ENCODE results near the gene ASB13.

The ASB13 gene

GRCh38 chr10:5617521-5617920 lies 48.9 kb downstream of the ASB13 start:
- H3K4me3 ChIP-seq (ENCODE audit: low read depth, low read length): no peak overlapping the region
- no peak for TF ChIP-seq CTCF (IDR thresholded peaks at IDR 0.05; ENCODE audit: low read depth, low read length)

DNA sequence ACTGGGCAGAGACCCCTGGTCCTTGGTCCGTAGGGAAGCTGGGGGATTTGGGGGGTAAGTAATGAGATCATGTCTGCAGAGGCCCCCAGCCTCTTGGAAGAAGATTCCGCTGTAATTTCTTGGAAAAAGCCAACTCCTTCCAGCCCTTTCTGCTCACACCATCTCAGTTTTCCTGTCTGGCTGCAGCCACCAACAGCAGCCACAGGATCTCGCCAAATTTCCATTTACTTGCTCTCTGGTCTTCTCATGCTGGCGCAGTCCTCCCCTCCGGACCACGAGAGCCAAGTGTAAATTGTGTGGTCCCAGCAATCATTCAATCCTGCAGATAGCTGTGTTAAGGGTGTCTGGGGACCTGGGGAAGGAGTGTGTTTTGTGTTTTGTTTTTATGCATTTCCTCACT lies 49.6 kb downstream of the ASB13 start:
- no peak for TF ChIP-seq CTCF (IDR thresholded peaks at IDR 0.05; ENCODE audit: low read depth, low read length)

GRCh38 chr10:5616046-5616445 lies 50.3 kb downstream of the ASB13 start:
- no peak overlapping the region for H3K4me3 ChIP-seq (ENCODE audit: low read depth, low read length)
- TF ChIP-seq CTCF (IDR thresholded peaks at IDR 0.05; ENCODE audit: low read depth, low read length): no peak

More for the DNA sequence above, 49.6 kb downstream of the ASB13 start:
- no peak overlapping the region for H3K4me3 ChIP-seq (ENCODE audit: low read depth, low read length)

- no peak overlapping the region for H3K4me3 ChIP-seq (ENCODE audit: low read depth, low read length)
- no peak for TF ChIP-seq CTCF (IDR thresholded peaks at IDR 0.05; ENCODE audit: low read depth, low read length)
These were observed 51.1 kb downstream of the ASB13 start for GRCh38 chr10:5615316-5615715.

- no peak overlapping the region for H3K4me3 ChIP-seq (ENCODE audit: low read depth, low read length)
- no peak for TF ChIP-seq CTCF (IDR thresholded peaks at IDR 0.05; ENCODE audit: low read depth, low read length)
These were observed 52.2 kb downstream of the ASB13 start for GRCh38 chr10:5614155-5614721.

DNA sequence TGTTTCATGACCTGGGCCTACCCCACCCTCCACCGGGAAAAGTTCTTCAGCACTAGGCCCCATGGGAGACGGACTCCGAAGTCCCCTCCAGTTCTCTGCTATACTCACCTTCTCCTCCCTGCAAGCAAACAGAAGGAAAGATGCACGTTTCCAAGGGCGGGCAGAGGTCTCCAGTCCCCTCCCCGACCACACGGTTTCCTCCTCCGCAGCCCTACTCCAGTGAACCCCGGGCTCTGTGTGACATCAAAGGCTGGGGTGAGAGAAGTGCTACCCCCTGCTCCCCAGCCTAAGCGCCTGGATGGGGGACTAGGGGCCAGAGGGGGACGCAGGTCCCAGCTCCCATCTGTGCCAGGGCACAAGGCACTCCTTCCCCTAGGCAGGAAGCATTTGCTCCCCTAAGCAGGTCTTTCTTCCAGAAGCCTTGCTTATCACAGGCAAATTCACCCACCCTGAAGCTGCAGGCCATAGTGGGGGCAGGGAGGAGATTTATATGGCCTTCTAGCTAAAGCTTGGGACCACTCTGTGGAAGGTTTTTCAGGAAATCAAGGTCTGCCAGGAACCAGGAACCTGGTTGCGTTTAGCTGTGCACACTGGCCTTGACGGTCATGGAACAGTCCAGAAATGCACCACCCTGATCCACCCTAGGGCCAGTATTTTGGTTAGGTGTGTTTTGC lies 52.8 kb downstream of the ASB13 start:
- H3K4me3 ChIP-seq (ENCODE audit: low read depth, low read length): no peak overlapping the region
- TF ChIP-seq CTCF (IDR thresholded peaks at IDR 0.05; ENCODE audit: low read depth, low read length): no peak

DNA sequence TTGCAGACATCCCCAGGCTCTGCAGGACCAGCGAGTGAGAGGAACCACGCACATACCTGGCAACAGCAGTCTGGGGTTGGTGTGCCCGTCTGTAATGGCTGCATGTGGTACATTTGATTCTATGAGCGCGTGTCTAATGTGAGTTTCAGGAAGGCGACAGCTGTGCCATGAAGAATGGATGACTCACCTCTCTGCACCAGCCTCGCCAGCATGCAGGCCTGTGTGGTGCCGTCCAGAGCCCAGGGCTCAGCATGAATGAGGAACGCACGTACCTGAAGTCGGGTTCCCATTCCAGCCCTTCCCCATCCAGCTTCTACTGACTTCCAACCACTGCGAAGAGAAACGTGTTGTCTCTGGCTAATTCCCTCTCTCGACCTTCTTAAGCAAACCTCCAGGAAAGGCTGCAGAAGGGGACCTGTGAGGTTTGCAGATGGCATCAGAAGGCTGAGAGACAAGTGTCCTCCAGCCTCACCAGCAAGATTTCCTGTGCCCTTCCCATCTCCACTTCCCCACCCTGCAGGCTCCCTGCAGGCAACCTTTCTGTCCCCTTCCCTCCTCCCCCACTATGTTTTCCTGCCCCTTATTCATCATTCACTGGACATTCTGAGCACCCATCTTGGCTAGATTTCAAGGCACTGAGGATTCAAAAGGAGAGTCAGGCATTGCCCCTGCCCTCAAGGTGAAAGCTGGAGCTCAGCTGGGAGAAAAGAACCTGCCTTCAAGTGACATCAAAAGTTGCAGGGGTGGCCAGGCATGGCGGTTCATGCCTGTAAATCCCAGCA lies 54.3 kb downstream of the ASB13 start:
- no peak overlapping the region for H3K4me3 ChIP-seq (ENCODE audit: low read depth, low read length)
- no peak for TF ChIP-seq CTCF (IDR thresholded peaks at IDR 0.05; ENCODE audit: low read depth, low read length)

All from WI38 (cell line).